Hepatocyte (in vitro differentiated cells): Measurements from ENCODE around the gene ZNF519.
"Not testable (repeated sequence)": the region's sequence is repeated elsewhere in the genome, so short reads cannot be mapped to it uniquely, and the experiment has no call there.

Experiments used
- EZH2 ChIP-seq: fragments of 200-600 bp; sonication (generic); IDR thresholded peaks from 2 replicates; pipeline ENCODE4 v1.6.1; 2016; ENCODE audit warnings: antibody characterized with exemption, mild to moderate bottlenecking, borderline replicate concordance
- TF ChIP-seq, protein P1 (sequence below): fragments of 200-600 bp; sonication (generic); IDR thresholded peaks from 2 replicates; pipeline ENCODE4 v1.5.1; 2016; ENCODE audit warnings: antibody characterized with exemption, mild to moderate bottlenecking; ENCODE audit not compliant: poor library complexity

DNA sequence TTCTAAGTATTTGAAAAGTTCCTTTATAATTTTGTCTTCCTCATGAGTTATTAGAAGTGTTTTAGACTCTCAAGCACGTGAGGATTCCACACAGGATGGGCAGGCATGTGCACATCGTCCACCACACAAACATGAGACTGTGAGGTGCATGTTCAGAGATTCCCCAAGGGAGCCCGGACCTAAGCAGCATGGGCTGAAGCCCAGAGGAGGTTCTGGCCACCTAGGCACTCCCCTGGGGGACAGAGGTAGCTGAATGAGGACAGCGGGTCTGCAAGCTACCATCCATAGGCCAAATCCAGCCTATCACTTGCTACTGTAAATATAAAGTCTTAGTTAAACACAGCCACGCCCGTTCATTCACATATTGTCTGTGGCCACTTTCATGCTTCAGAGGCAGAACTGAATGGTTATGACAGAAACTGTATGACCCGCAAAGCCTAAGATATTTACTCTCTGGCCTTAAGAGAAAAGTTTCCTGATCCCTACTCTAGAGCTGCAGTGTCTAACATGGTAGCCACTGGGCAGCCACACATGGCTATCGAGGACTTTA lies 19.4 kb upstream of the ZNF519 start:
- TF ChIP-seq EZH2, result not testable (repeated sequence)
- TF ChIP-seq, protein P1, sequence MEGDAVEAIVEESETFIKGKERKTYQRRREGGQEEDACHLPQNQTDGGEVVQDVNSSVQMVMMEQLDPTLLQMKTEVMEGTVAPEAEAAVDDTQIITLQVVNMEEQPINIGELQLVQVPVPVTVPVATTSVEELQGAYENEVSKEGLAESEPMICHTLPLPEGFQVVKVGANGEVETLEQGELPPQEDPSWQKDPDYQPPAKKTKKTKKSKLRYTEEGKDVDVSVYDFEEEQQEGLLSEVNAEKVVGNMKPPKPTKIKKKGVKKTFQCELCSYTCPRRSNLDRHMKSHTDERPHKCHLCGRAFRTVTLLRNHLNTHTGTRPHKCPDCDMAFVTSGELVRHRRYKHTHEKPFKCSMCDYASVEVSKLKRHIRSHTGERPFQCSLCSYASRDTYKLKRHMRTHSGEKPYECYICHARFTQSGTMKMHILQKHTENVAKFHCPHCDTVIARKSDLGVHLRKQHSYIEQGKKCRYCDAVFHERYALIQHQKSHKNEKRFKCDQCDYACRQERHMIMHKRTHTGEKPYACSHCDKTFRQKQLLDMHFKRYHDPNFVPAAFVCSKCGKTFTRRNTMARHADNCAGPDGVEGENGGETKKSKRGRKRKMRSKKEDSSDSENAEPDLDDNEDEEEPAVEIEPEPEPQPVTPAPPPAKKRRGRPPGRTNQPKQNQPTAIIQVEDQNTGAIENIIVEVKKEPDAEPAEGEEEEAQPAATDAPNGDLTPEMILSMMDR, result not testable (repeated sequence)
